GM23338 (cell line): ENCODE results near the gene ROR1. TPM values are rescaled to one million over a fixed set of nuclear protein-coding genes. Genes with fewer than 3 reads are reported as not detected.

Source experiments
- ATAC-seq: fragments of 200-7000 bp; cut with Tn5 transposase; 3 replicates; pipeline ENCODE4 v1.9.1; 2020
- DNase-seq: peaks from one replicate; pipeline ENCODE4 v3.0.0-alpha.2; 2015; ENCODE audit warnings: low spot score
- H2AFZ ChIP-seq: fragments of 200-600 bp; sonication (generic); 2 replicates; pipeline ENCODE4 v1.8.0; 2016; ENCODE audit warnings: antibody characterized with exemption, mild to moderate bottlenecking, moderate library complexity
- H3F3A ChIP-seq: fragments of 200-600 bp; sonication (generic); replicated peaks from 2 replicates; pipeline ENCODE4 v1.8.0; 2017; ENCODE audit warnings: antibody characterized with exemption, mixed run types, low read depth
- H3K27ac ChIP-seq: fragments of 200-600 bp; sonication (generic); 2 replicates; pipeline ENCODE4 v1.6.1; 2016; ENCODE audit warnings: low read depth
- H3K27me3 ChIP-seq: fragments of 200-600 bp; sonication (generic); 2 replicates; pipeline ENCODE4 v1.8.0; 2016; ENCODE audit warnings: mild to moderate bottlenecking, mixed run types, moderate library complexity; ENCODE audit not compliant: insufficient read depth
- H3K36me3 ChIP-seq: fragments of 200-600 bp; sonication (generic); 2 replicates; pipeline ENCODE4 v1.8.0; 2016; ENCODE audit warnings: mild to moderate bottlenecking; ENCODE audit not compliant: insufficient read depth
- H3K4me1 ChIP-seq: fragments of 200-600 bp; sonication (generic); 2 replicates; pipeline ENCODE4 v1.8.0; 2016; ENCODE audit warnings: mild to moderate bottlenecking, moderate library complexity; ENCODE audit not compliant: insufficient read depth
- H3K4me2 ChIP-seq: fragments of 200-600 bp; sonication (generic); 2 replicates; pipeline ENCODE4 v1.7.1; 2017; ENCODE audit warnings: mixed run types
- H3K4me3 ChIP-seq: fragments of 200-600 bp; sonication (generic); 2 replicates; pipeline ENCODE4 v1.6.1; 2016; ENCODE audit warnings: mixed run types
- H3K79me2 ChIP-seq: fragments of 200-600 bp; sonication (generic); replicated peaks from 2 replicates; pipeline ENCODE4 v1.8.0; 2017; ENCODE audit warnings: mild to moderate bottlenecking; ENCODE audit not compliant: insufficient read depth
- H3K9me2 ChIP-seq: fragments of 200-600 bp; sonication (generic); 2 replicates; pipeline ENCODE4 v1.8.0; 2017; ENCODE audit not compliant: insufficient read depth
- H4K20me1 ChIP-seq: fragments of 200-600 bp; sonication (generic); replicated peaks from 2 replicates; pipeline ENCODE4 v1.8.0; 2017; ENCODE audit warnings: mild to moderate bottlenecking; ENCODE audit not compliant: insufficient read depth
- H3K27ac Mint-ChIP-seq: 2 replicates; pipeline ENCODE4 v1.8.0; 2020; ENCODE audit warnings: inconsistent platforms, mild to moderate bottlenecking, moderate library complexity, mixed read lengths
- H3K27me3 Mint-ChIP-seq: 3 replicates; pipeline ENCODE4 v1.8.0; 2022; ENCODE audit warnings: low read depth, mild to moderate bottlenecking, moderate library complexity, mixed read lengths, inconsistent platforms; ENCODE audit not compliant: insufficient read depth, poor library complexity
- H3K36me3 Mint-ChIP-seq: 3 replicates; pipeline ENCODE4 v1.8.0; 2021; ENCODE audit warnings: low read depth, mild to moderate bottlenecking, inconsistent platforms, moderate library complexity, mixed read lengths
- H3K4me1 Mint-ChIP-seq: 3 replicates; pipeline ENCODE4 v1.8.0; 2020; ENCODE audit warnings: mild to moderate bottlenecking, inconsistent platforms, mixed read lengths
- H3K4me3 Mint-ChIP-seq: 3 replicates; pipeline ENCODE4 v1.8.0; 2021; ENCODE audit warnings: moderate library complexity, mild to moderate bottlenecking, inconsistent platforms, mixed read lengths
- H3K9me3 Mint-ChIP-seq: 3 replicates; pipeline ENCODE4 v1.8.0; 2020; ENCODE audit warnings: moderate library complexity, mild to moderate bottlenecking, inconsistent platforms, mixed read lengths
- CREB1 ChIP-seq: fragments of 250-450 bp; sonication (Bioruptor Pico); IDR thresholded peaks from 2 replicates; pipeline ENCODE4 v1.5.0; 2020; ENCODE audit warnings: low read depth, mild to moderate bottlenecking, moderate library complexity
- CTCF ChIP-seq, 2 experiments: fragments of 200-600 bp in 1 of 2; sonication (generic) in 1 of 2; conservative IDR thresholded peaks; 2 replicates each; pipeline versions ENCODE4 v1.5.1 to v1.6.1; 2016 to 2017; ENCODE audit warnings: antibody characterized with exemption in 2 of 2, low read depth in 2 of 2, mild to moderate bottlenecking in 2 of 2, moderate library complexity in 1 of 2
- ETS1 ChIP-seq: IDR thresholded peaks from 2 replicates; pipeline ENCODE4 v1.6.1; 2016; ENCODE audit warnings: antibody characterized with exemption
- EZH2 ChIP-seq: fragments of 200-600 bp; sonication (generic); IDR thresholded peaks from one replicate; pipeline ENCODE4 v1.8.0; 2017; ENCODE audit warnings: antibody characterized with exemption, mild to moderate bottlenecking, low read depth; ENCODE audit not compliant: unreplicated experiment
- EZH2phosphoT487 ChIP-seq: fragments of 200-600 bp; sonication (generic); IDR thresholded peaks from one replicate; pipeline ENCODE4 v1.8.1; 2018; ENCODE audit warnings: antibody characterized with exemption; ENCODE audit not compliant: unreplicated experiment
- NANOG ChIP-seq: IDR thresholded peaks from 2 replicates; pipeline ENCODE4 v1.6.1; 2016; ENCODE audit warnings: antibody characterized with exemption, borderline replicate concordance
- POLR2AphosphoS5 ChIP-seq: IDR thresholded peaks from 2 replicates; pipeline ENCODE4 v1.6.1; 2016; ENCODE audit warnings: antibody characterized with exemption, low read depth
- REST ChIP-seq: IDR thresholded peaks from one replicate; pipeline ENCODE4 v1.6.1; 2018; ENCODE audit warnings: antibody characterized with exemption; ENCODE audit not compliant: unreplicated experiment
- STAT1 ChIP-seq: IDR thresholded peaks from one replicate; pipeline ENCODE4 v1.6.1; 2016; ENCODE audit warnings: antibody characterized with exemption; ENCODE audit not compliant: unreplicated experiment
- ZNF114 ChIP-seq: fragments of 250-450 bp; sonication (Bioruptor Pico); IDR thresholded peaks from 2 replicates; pipeline ENCODE4 v1.5.0; 2020; ENCODE audit warnings: mild to moderate bottlenecking, moderate library complexity
- ZNF331 ChIP-seq: fragments of 250-450 bp; sonication (Bioruptor Pico); IDR thresholded peaks from 2 replicates; pipeline ENCODE4 v1.5.0; 2020; ENCODE audit warnings: low read depth, mild to moderate bottlenecking, moderate library complexity
- polyA plus RNA-seq: library from polyadenylated mRNA; unstranded; fragments of >200 nt; fragmentation: Nextera tagmentation; extraction: Ambion mirVana; gene quantifications from 2 replicates; pipeline ENCODE4 v1.2.1, GENCODE V29; 2016
- total RNA-seq: library from RNA; depleted of rRNA; stranded (reverse); fragments of >200 nt; shearing (Covaris generic); gene quantifications from 2 replicates; pipeline ENCODE4 v1.2.3, GENCODE V29; 2014

Gene ROR1
- total and polyA plus RNA-seq, 2 experiments from 2014 or later, result 59.7 to 96.0 TPM

- TF ChIP-seq CTCF (conservative IDR thresholded peaks at IDR 0.05; ENCODE audit: low read depth in 2 of 2) (no peak), CREB1 (CRISPR knock-in tag) (no peak), POLR2AphosphoS5 (no peak), EZH2phosphoT487 (no peak)
Measured at GRCh38 chr1:64166629-64167028, 392.8 kb downstream of the ROR1 start (continued).

- Histone ChIP-seq H3K36me3 (peaks cover 12% of the 10 kb centered on the region; the same call in 1 of the 2 replicates), H3K27me3 (no peaks in the 10 kb centered on the region), H4K20me1 (no peaks in the 10 kb centered on the region), H2AFZ (no peak overlapping the region), H3K4me2 (no peak overlapping the region), H3K4me1 (peaks cover 13% of the 10 kb centered on the region), H3K79me2 (no peaks in the 10 kb centered on the region), H3K27ac (no peak overlapping the region), H3K9me2 (no peaks in the 10 kb centered on the region), H3F3A (no peaks in the 10 kb centered on the region), H3K4me3 (no peak overlapping the region)
- Mint-ChIP-seq H3K4me3 (no peak overlapping the region), H3K27me3 (peaks cover 4% of the 10 kb centered on the region), H3K36me3 (peaks cover 69% of the 10 kb centered on the region), H3K9me3 (peaks cover 31% of the 10 kb centered on the region), H3K27ac (no peak overlapping the region), H3K4me1 (peaks cover 25% of the 10 kb centered on the region)
- DNase-seq (no peak), ATAC-seq (no peak)
- no peak for TF ChIP-seq ETS1
- TF ChIP-seq EZH2phosphoT487, result no peak
- TF ChIP-seq ZNF331 (CRISPR knock-in tag), result no peak
- TF ChIP-seq ZNF114 (CRISPR knock-in tag), result no peak
- no peak for TF ChIP-seq EZH2
- no peak for TF ChIP-seq CREB1 (CRISPR knock-in tag)
- no peak for TF ChIP-seq POLR2AphosphoS5
- TF ChIP-seq STAT1, result no peak
- TF ChIP-seq NANOG, result no peak
- TF ChIP-seq REST, result no peak
- TF ChIP-seq CTCF (conservative IDR thresholded peaks at IDR 0.05; ENCODE audit: low read depth in 2 of 2), result no peak
Measured at GRCh38 chr1:64167176-64167575, 393.4 kb downstream of the ROR1 start.
